ENCODE measurements around the gene MTHFSD. TPM values are rescaled to one million over a fixed set of nuclear protein-coding genes. Genes with fewer than 3 reads are reported as not detected.

MTHFSD gene
- total and polyA plus RNA-seq, 7 experiments from 2014 or later: 16.7 to 46.7 (median 28.1) TPM

DNA sequence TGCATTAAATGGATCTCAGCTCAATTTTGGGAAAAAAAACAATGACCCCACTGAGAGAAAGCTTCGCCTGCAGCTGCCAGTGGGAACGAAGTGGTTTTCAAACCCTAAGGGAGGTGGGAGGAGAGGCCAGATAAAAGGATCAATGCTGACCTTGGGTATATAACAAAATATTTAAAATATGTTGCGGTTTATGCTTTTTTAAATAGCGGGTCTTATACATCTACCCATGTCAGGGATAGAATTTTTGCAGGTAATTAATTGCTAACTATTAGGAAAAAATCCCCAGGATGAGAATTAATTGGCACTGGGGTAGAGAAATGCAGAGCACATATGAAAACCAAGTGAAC, 55.6 kb downstream of the MTHFSD start:
- H3K4me1 ChIP-seq (ENCODE audit: control insufficient read depth in 2 of 2, insufficient read depth in 2 of 2, low read length in 2 of 2): no peaks in the 10 kb centered on the region
- Mint-ChIP-seq H3K4me1 (peaks cover 0 to 5% (median 3%) of the 10 kb centered on the region in 7 donors), H3K27me3 (peaks cover 63 to 94% (median 76%) of the 10 kb centered on the region in 5 donors), H3K9me3 (no peaks in the 10 kb centered on the region), H3K4me3 (no peak overlapping the region), H3K27ac (peak overlapping the region in 1 of 9 donors; percentile 46), H3K36me3 (no peaks in the 10 kb centered on the region)
- intact Hi-C loops (cut with micrococcal nuclease): no loop called here
- H3K9me3 ChIP-seq (ENCODE audit: control insufficient read depth in 2 of 3, low read length in 3 of 3): no peaks in the 10 kb centered on the region
- no peak overlapping the region for H3K27ac ChIP-seq (ENCODE audit: low read depth, low read length)
- DNase-seq: no peak
- peaks cover 4 to 12% of the 10 kb centered on the region in 2 donors for H3K27me3 ChIP-seq (ENCODE audit: control insufficient read depth in 2 of 2, insufficient read depth in 2 of 2, low read length in 2 of 2)
- ChIA-PET POLR2A (no interaction called here), CTCF (no interaction called here)
- no peaks in the 10 kb centered on the region for H3K36me3 ChIP-seq (ENCODE audit: control insufficient read depth in 2 of 3, insufficient read depth in 3 of 3, low read length in 3 of 3)
- ATAC-seq: no peak
- H3K4me3 ChIP-seq (ENCODE audit: low read length): no peak overlapping the region

DNA sequence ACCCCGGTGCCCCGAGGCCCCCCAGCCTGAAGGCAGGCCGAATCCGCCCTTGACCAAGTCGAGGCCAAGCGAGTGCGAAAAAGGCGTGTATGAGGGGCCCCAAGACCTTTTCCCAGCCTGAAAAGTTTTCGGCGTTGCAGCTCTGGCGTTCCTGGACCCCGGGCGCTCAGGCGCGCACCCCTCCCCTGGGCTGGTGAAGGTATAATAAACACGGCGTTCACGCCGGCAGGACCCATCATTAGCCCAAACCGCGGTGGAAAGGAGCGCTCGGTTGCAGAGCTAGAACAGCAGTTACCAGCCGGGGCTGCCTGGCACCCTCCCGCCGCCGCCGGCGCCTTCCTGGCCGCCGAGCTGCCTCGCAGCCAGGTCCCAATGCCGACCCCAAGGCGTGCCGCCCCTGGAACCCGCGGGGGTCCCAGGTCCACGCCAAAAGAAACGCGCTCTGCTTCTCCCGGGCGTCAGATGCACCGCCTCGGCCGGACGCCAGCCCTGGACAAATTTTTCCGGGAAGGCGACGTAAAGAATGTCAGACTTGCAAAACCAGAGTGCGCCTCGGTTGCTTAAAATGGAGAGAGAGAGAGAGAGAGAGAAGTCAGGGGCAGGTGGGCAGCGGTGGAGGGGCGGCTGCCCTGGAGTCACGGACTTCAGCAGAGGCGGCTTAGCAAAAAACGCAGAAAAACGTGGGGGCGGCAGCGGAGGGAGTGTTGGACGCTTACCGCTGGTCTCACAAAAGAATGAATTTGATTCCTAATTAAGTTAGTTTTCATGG, 56.2 kb downstream of the MTHFSD start:
- Mint-ChIP-seq H3K36me3 (no peaks in the 10 kb centered on the region), H3K4me1 (peaks cover 0 to 8% (median 4%) of the 10 kb centered on the region in 7 donors), H3K9me3 (no peaks in the 10 kb centered on the region), H3K4me3 (no peak overlapping the region), H3K27me3 (peaks cover 63 to 94% (median 76%) of the 10 kb centered on the region in 5 donors), H3K27ac (peak overlapping the region in 1 of 9 donors; percentile 46)
- Histone ChIP-seq H3K27ac (ENCODE audit: low read depth, low read length) (no peak overlapping the region), H3K9me3 (ENCODE audit: control insufficient read depth in 2 of 3, low read length in 3 of 3) (no peaks in the 10 kb centered on the region), H3K27me3 (ENCODE audit: control insufficient read depth in 2 of 2, insufficient read depth in 2 of 2, low read length in 2 of 2) (peaks cover 4 to 9% of the 10 kb centered on the region in 2 donors), H3K36me3 (ENCODE audit: control insufficient read depth in 2 of 3, insufficient read depth in 3 of 3, low read length in 3 of 3) (no peaks in the 10 kb centered on the region), H3K4me3 (ENCODE audit: low read length) (no peak overlapping the region), H3K4me1 (ENCODE audit: control insufficient read depth in 2 of 2, insufficient read depth in 2 of 2, low read length in 2 of 2) (no peaks in the 10 kb centered on the region)
- ATAC-seq (no peak), DNase-seq (no peak)
- POLR2A ChIA-PET: no interaction called here
- intact Hi-C loops (cut with micrococcal nuclease): no loop called here
- CTCF ChIA-PET: no interaction called here

DNA sequence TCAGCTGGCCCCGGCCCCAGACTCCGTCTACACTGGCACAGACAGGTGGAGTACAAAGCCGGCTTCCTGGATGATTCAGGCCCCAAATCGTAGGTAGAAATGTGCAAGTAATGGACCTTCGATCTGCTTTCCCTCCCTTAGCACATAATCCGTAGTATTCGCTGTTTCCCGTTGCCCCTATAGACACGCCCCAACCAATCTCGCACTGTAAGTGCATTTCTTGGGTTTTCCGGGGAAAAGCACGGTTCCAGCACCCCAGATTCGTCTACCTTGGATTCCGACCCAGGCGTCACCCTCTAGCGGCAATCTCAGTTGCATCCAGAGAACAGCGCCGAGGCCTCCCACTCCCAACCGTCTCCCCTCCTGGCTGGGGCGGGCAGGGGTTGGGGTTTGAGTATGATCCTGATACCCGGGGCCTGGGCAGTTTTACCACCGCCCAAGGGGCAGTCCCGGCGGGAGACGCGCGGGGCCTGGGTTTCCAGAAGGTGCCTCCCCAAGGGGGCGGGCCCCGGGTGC, 56.8 kb downstream of the MTHFSD start:
- H3K4me1 ChIP-seq (ENCODE audit: control insufficient read depth in 2 of 2, insufficient read depth in 2 of 2, low read length in 2 of 2): no peaks in the 10 kb centered on the region
- Mint-ChIP-seq H3K4me3 (peak overlapping the region in 1 of 10 donors; percentile 9), H3K27ac (peak overlapping the region in 1 of 9 donors; percentile 72), H3K36me3 (no peaks in the 10 kb centered on the region), H3K4me1 (peaks cover 0 to 8% (median 4%) of the 10 kb centered on the region in 7 donors), H3K9me3 (no peaks in the 10 kb centered on the region), H3K27me3 (peaks cover 60 to 92% (median 73%) of the 10 kb centered on the region in 5 donors)
- POLR2A ChIA-PET: no interaction called here
- DNase-seq (no peak), ATAC-seq (no peak)
- no peak overlapping the region for H3K27ac ChIP-seq (ENCODE audit: low read depth, low read length)
- intact Hi-C loops (cut with micrococcal nuclease): no loop called here
- CTCF ChIA-PET: no interaction called here
- no peaks in the 10 kb centered on the region for H3K9me3 ChIP-seq (ENCODE audit: control insufficient read depth in 2 of 3, low read length in 3 of 3)
- H3K36me3 ChIP-seq (ENCODE audit: control insufficient read depth in 2 of 3, insufficient read depth in 3 of 3, low read length in 3 of 3): no peaks in the 10 kb centered on the region
- peaks cover 2 to 9% of the 10 kb centered on the region in 2 donors for H3K27me3 ChIP-seq (ENCODE audit: control insufficient read depth in 2 of 2, insufficient read depth in 2 of 2, low read length in 2 of 2)
- H3K4me3 ChIP-seq (ENCODE audit: low read length): no peak overlapping the region

DNA sequence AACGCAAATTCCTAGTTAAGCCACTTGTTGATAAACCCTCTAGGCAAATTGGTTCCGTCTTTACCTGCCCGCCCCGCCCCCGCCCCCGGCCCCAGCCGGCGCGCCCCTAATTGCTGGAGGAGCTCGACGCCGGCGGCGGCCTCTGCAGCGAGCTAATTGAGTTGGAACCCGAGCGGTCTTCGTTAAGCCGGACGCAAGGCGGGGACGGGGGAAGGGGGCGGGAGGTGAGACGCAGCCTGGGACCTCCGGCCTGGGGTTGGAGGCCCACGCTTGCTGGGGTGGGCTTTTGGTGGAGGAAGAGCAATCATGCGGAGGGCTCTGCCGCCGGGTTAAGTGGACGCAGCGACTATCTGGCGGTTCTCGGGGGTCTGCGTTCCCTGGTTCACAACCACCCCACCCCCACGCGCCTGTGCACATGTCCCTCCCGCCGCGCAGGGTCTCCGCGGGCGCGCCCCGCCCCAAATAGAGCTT, 57.4 kb downstream of the MTHFSD start:
- no peaks in the 10 kb centered on the region for H3K4me1 ChIP-seq (ENCODE audit: control insufficient read depth in 2 of 2, insufficient read depth in 2 of 2, low read length in 2 of 2)
- H3K4me3 Mint-ChIP-seq: no peak overlapping the region
- peaks cover 0 to 9% of the 10 kb centered on the region in 2 donors for H3K27me3 ChIP-seq (ENCODE audit: control insufficient read depth in 2 of 2, insufficient read depth in 2 of 2, low read length in 2 of 2)
- H3K36me3 ChIP-seq (ENCODE audit: control insufficient read depth in 2 of 3, insufficient read depth in 3 of 3, low read length in 3 of 3): no peaks in the 10 kb centered on the region
- ChIA-PET POLR2A (no interaction called here), CTCF (no interaction called here)
- peaks cover 0 to 8% (median 4%) of the 10 kb centered on the region in 7 donors for H3K4me1 Mint-ChIP-seq
- ATAC-seq: no peak
- intact Hi-C loops (cut with micrococcal nuclease): no loop called here
- H3K4me3 ChIP-seq (ENCODE audit: low read length): no peak overlapping the region
- no peak overlapping the region for H3K27ac ChIP-seq (ENCODE audit: low read depth, low read length)
- peaks cover 0 to 2% (median 0%) of the 10 kb centered on the region in 11 donors for H3K9me3 Mint-ChIP-seq
- no peak overlapping the region for H3K27ac Mint-ChIP-seq
- H3K9me3 ChIP-seq (ENCODE audit: control insufficient read depth in 2 of 3, low read length in 3 of 3): no peaks in the 10 kb centered on the region
- DNase-seq: no peak
- no peaks in the 10 kb centered on the region for H3K36me3 Mint-ChIP-seq
- peaks cover 58 to 92% (median 72%) of the 10 kb centered on the region in 5 donors for H3K27me3 Mint-ChIP-seq

DNA sequence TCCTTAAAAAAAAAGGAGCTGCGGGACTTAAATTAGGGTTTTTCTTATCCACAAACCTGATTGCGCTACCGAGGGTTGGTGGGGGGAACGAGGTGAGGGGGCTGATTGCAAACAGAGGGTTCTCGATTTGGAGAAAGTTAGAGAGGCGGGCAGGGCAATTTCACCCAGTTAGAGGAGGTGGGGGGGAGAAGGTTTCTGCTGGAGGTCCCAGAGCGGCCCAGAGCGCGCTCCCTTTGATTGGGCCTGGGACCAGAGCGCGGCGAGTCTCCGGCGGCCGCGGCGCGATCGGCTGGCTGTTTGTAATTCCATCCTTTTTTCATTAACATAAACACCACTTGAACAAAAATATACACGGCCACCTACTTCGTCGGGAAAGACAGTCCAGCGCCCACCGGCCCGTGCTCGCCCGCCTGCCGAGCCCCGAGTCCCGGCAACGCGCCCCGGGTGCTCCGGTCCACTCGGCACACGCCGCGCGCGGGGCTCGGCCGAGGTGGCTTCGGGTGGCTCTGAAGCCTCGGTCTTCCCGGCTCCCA, 58.0 kb downstream of the MTHFSD start:
- peaks cover 58 to 91% (median 72%) of the 10 kb centered on the region in 5 donors for H3K27me3 Mint-ChIP-seq
- Histone ChIP-seq H3K27ac (ENCODE audit: low read depth, low read length) (no peak overlapping the region), H3K27me3 (ENCODE audit: control insufficient read depth in 2 of 2, insufficient read depth in 2 of 2, low read length in 2 of 2) (peaks cover 0 to 3% of the 10 kb centered on the region in 2 donors), H3K36me3 (ENCODE audit: control insufficient read depth in 2 of 3, insufficient read depth in 3 of 3, low read length in 3 of 3) (no peaks in the 10 kb centered on the region), H3K4me1 (ENCODE audit: control insufficient read depth in 2 of 2, insufficient read depth in 2 of 2, low read length in 2 of 2) (no peaks in the 10 kb centered on the region), H3K9me3 (ENCODE audit: control insufficient read depth in 2 of 3, low read length in 3 of 3) (no peaks in the 10 kb centered on the region), H3K4me3 (ENCODE audit: low read length) (no peak overlapping the region)
- peaks cover 0 to 8% (median 4%) of the 10 kb centered on the region in 7 donors for H3K4me1 Mint-ChIP-seq
- peaks cover 0 to 2% (median 0%) of the 10 kb centered on the region in 11 donors for H3K9me3 Mint-ChIP-seq
- DNase-seq (no peak), ATAC-seq (no peak)
- no peaks in the 10 kb centered on the region for H3K36me3 Mint-ChIP-seq
- ChIA-PET POLR2A (no interaction called here), CTCF (no interaction called here)
- intact Hi-C loops (cut with micrococcal nuclease): loop anchor here in 1 of 2 donors (1.0 kb wide), 1 partner anchor 12 kb away; no protein-coding TSS in a partner anchor
- peak overlapping the region in 2 of 10 donors; percentile 45 to 53 for H3K4me3 Mint-ChIP-seq
- H3K27ac Mint-ChIP-seq: peak overlapping the region in 1 of 9 donors; percentile 58

DNA sequence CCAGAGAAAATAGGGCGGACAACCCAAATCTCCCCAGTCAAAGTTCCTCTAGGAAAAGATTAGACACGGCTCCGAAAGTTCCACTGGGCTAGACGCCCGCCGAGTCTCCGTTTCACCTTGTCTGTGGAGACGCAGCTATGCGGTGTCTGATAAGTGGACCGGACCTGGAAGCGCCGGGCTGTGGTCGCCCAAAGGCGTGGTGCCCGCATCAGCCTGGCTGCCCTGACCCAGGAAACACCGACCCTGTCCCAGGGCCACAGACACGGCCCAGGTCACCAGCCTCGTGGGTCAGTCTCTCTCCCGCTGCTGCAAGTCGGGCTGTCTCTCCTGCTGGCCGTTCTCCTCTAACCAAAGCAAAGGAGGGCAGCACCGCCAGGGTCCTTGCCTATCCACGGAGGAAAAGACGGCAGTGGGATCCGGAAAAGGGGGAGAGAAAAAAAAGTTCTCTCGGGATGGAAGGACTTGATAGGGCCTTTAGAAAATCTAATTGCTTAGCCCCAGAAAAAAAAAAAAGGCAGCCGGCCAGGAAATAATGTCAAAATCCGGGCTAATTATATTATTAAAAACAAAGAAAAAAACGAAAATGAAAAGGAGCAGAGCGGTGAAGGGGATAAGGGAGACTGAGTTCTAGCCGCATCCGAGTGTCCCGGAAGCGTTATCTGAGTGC, 58.6 kb downstream of the MTHFSD start:
- peak overlapping the region in 2 of 10 donors; percentile 45 to 53 for H3K4me3 Mint-ChIP-seq
- H3K27me3 ChIP-seq (ENCODE audit: control insufficient read depth in 2 of 2, insufficient read depth in 2 of 2, low read length in 2 of 2): no peaks in the 10 kb centered on the region
- ChIA-PET POLR2A (no interaction called here), CTCF (no interaction called here)
- no peaks in the 10 kb centered on the region for H3K36me3 ChIP-seq (ENCODE audit: control insufficient read depth in 2 of 3, insufficient read depth in 3 of 3, low read length in 3 of 3)
- H3K27ac Mint-ChIP-seq: peak overlapping the region in 1 of 9 donors; percentile 58
- peaks cover 58 to 87% (median 74%) of the 10 kb centered on the region in 5 donors for H3K27me3 Mint-ChIP-seq
- H3K4me3 ChIP-seq (ENCODE audit: low read length): no peak overlapping the region
- H3K9me3 Mint-ChIP-seq: peaks cover 0 to 2% (median 0%) of the 10 kb centered on the region in 11 donors
- no peaks in the 10 kb centered on the region for H3K9me3 ChIP-seq (ENCODE audit: control insufficient read depth in 2 of 3, low read length in 3 of 3)
- H3K4me1 ChIP-seq (ENCODE audit: control insufficient read depth in 2 of 2, insufficient read depth in 2 of 2, low read length in 2 of 2): no peaks in the 10 kb centered on the region
- H3K4me1 Mint-ChIP-seq: peaks cover 0 to 8% (median 4%) of the 10 kb centered on the region in 7 donors
- ATAC-seq (no peak), DNase-seq (no peak)
- intact Hi-C loops (cut with micrococcal nuclease): loop anchor here in 1 of 2 donors (1.0 kb wide), 1 partner anchor 13 kb away; no protein-coding TSS in a partner anchor
- no peak overlapping the region for H3K27ac ChIP-seq (ENCODE audit: low read depth, low read length)
- H3K36me3 Mint-ChIP-seq: no peaks in the 10 kb centered on the region

Measured in naive thymus-derived CD4-positive, alpha-beta T cell (primary cell).